Activated T-cell treated with anti-CD3 and anti-CD28 coated beads, Interleukin-2, amount 50 U/mL, for 24 hours (primary cell): Measurements from ENCODE around the gene KRTAP1-4.

Source experiments
- DNase-seq: peaks from one replicate; pipeline ENCODE4 v3.0.0-alpha.2; 2020
- H3K27ac Mint-ChIP-seq: 2 replicates; pipeline ENCODE4 v1.8.0; 2020; ENCODE audit warnings: mild to moderate bottlenecking, mixed read lengths
- H3K27me3 Mint-ChIP-seq: 2 replicates; pipeline ENCODE4 v1.8.0; 2020; ENCODE audit warnings: mixed read lengths
- H3K36me3 Mint-ChIP-seq: 2 replicates; pipeline ENCODE4 v1.8.0; 2020; ENCODE audit warnings: low read depth, mixed read lengths
- H3K4me1 Mint-ChIP-seq: 2 replicates; pipeline ENCODE4 v1.8.0; 2020; ENCODE audit warnings: low read depth, mixed read lengths
- H3K4me3 Mint-ChIP-seq: 2 replicates; pipeline ENCODE4 v1.8.0; 2020; ENCODE audit warnings: mild to moderate bottlenecking, moderate library complexity, mixed read lengths
- H3K9me3 Mint-ChIP-seq: 2 replicates; pipeline ENCODE4 v1.8.0; 2020; ENCODE audit warnings: mixed read lengths

Gene KRTAP1-4

GRCh38 chr17:41024697-41025096, 5.3 kb downstream of the KRTAP1-4 start:
- no peak for DNase-seq
- H3K4me3 Mint-ChIP-seq, result no peak overlapping the region
- H3K27ac Mint-ChIP-seq, result no peak overlapping the region

GRCh38 chr17:41020336-41020735, 9.7 kb downstream of the KRTAP1-4 start:
- H3K36me3 Mint-ChIP-seq, result no peaks in the 10 kb centered on the region
- no peaks in the 10 kb centered on the region for H3K9me3 Mint-ChIP-seq
- H3K27ac Mint-ChIP-seq, result no peak overlapping the region
- no peak for DNase-seq
- H3K27me3 Mint-ChIP-seq, result peaks cover 28% of the 10 kb centered on the region
- no peak overlapping the region for H3K4me3 Mint-ChIP-seq
- no peaks in the 10 kb centered on the region for H3K4me1 Mint-ChIP-seq

More at GRCh38 chr17:41024697-41025096, 5.3 kb downstream of the KRTAP1-4 start:
- peaks cover 49% of the 10 kb centered on the region for H3K27me3 Mint-ChIP-seq
- H3K9me3 Mint-ChIP-seq, result no peaks in the 10 kb centered on the region
- H3K36me3 Mint-ChIP-seq, result no peaks in the 10 kb centered on the region
- H3K4me1 Mint-ChIP-seq, result no peaks in the 10 kb centered on the region

DNA sequence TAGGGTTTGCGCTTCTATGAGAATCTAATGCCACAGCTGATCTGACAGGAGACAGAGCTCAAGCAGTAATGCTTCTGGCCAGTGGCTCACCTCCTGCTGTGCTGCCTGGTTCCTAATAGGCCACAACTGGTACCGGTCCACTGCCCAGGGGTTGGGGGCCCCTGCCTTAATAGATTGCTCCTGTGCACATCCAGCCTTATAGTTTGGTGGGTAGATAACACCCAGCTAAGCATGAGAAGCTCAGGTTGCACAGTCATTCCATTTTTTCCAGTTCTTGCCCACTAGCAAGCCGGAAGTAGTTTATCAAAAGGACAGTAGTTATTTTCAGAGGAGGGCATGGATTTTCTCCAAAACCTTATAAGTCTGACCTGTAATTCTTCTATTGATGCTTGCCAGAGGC, 10.6 kb downstream of the KRTAP1-4 start:
- Mint-ChIP-seq H3K4me1 (no peaks in the 10 kb centered on the region), H3K36me3 (no peaks in the 10 kb centered on the region), H3K4me3 (no peak overlapping the region), H3K27ac (no peak overlapping the region), H3K9me3 (no peaks in the 10 kb centered on the region), H3K27me3 (peaks cover 26% of the 10 kb centered on the region)
- DNase-seq, result no peak

DNA sequence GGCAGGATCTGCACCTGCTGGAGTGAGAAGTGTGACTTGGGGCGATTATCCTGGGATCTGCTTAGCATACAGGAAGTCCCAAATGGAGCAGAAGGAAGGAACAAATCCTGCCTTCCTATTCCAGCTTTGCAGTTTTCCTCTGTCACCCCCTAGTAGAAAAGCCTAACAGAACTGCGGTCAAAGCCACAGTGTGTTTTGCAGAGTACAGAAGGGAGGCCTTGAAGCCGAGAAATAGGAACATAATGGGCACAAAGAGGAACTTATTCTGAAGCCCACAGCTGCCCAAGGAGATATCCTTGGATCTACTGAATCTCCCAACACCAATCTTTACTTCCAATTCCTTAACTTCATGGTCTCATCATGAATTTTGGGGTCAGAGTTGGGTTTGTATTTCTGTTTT, 11.5 kb downstream of the KRTAP1-4 start:
- no peak for DNase-seq
- Mint-ChIP-seq H3K4me3 (no peak overlapping the region), H3K9me3 (no peaks in the 10 kb centered on the region), H3K27ac (no peak overlapping the region), H3K36me3 (no peaks in the 10 kb centered on the region), H3K27me3 (peaks cover 26% of the 10 kb centered on the region), H3K4me1 (no peaks in the 10 kb centered on the region)

DNA sequence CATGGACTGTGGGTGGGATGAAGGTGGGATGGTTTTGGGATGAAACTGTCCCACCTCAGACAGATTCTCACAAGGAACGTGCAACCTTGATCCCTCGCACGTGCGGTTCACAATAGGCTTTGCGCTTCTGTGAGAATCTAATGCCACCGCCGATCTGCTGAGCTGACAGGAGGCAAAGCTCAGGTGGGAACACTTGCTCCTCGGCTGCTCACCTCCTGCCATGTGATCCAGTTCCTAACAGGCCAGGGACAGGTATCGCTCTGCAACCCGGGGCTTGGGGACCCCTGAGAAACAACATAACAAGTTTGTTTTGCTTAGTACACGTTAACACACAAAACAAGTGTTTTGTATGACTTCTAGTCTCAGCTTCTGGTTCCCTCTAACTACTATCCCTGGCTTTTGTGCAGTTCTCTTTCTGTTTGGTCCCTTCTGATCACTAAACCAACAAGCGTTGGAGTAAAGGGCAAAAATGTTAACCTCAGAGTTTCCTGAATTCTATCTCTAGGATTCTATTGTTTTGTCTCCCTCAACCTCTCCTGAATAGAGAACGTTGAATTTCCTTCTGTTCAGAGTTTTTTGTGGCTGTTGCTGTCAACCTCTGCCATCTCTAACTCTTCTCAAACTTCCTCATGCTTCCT, 13.3 kb downstream of the KRTAP1-4 start:
- no peaks in the 10 kb centered on the region for H3K4me1 Mint-ChIP-seq
- no peaks in the 10 kb centered on the region for H3K9me3 Mint-ChIP-seq
- DNase-seq, result no peak
- no peak overlapping the region for H3K27ac Mint-ChIP-seq
- H3K36me3 Mint-ChIP-seq, result no peaks in the 10 kb centered on the region
- no peak overlapping the region for H3K4me3 Mint-ChIP-seq
- peaks cover 13% of the 10 kb centered on the region for H3K27me3 Mint-ChIP-seq

DNA sequence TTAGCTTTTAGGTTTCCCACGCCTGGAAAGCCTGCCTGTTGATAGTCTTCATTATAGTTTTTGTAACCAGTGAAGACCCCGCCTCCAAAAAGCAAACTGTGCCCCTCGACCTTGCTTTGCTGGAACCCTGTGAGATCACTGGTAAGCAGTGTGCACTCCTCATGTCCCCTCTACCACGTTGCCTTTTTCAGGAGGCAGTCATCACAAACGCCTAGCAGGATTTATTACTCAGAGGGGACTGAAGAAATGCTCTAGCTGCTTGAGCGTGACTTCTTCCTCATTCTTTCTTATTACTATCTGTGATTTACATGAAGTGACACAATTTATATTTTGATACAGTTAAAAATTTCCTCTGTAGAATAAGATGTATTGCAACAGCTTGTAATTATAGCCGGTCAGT, 14.5 kb downstream of the KRTAP1-4 start:
- H3K9me3 Mint-ChIP-seq, result no peaks in the 10 kb centered on the region

GRCh38 chr17:41013606-41014005, 16.4 kb downstream of the KRTAP1-4 start:
- H3K27ac Mint-ChIP-seq, result no peak overlapping the region
- H3K4me1 Mint-ChIP-seq, result no peaks in the 10 kb centered on the region
- H3K36me3 Mint-ChIP-seq, result no peaks in the 10 kb centered on the region
- peaks cover 6% of the 10 kb centered on the region for H3K27me3 Mint-ChIP-seq
- H3K4me3 Mint-ChIP-seq, result no peak overlapping the region
- no peaks in the 10 kb centered on the region for H3K9me3 Mint-ChIP-seq
- DNase-seq, result no peak

More for the DNA sequence above, 14.5 kb downstream of the KRTAP1-4 start:
- Mint-ChIP-seq H3K4me3 (no peak overlapping the region), H3K36me3 (no peaks in the 10 kb centered on the region), H3K4me1 (no peaks in the 10 kb centered on the region), H3K27me3 (peaks cover 6% of the 10 kb centered on the region), H3K27ac (no peak overlapping the region)
- no peak for DNase-seq

DNA sequence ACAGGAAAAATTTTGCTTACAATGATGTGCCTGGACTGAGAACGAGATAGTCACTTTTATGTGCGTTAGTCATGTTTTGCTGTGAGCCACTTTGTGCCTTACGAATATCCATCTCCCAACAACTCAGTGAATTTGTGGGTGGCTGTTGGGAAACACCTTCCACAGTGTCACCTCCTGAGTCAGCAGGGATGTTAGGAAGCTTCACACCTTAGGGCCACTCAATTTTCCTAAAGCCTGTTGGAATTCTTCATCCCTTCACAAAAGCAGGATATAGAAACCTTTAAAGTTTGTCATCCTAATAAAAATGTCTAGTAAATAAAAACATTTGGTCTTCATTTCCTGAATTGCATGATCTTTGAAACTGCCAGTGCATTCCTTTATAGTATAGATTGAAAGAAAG, 16.8 kb downstream of the KRTAP1-4 start:
- Mint-ChIP-seq H3K4me3 (no peak overlapping the region), H3K9me3 (no peaks in the 10 kb centered on the region), H3K27ac (no peak overlapping the region), H3K27me3 (peaks cover 6% of the 10 kb centered on the region), H3K36me3 (no peaks in the 10 kb centered on the region), H3K4me1 (no peaks in the 10 kb centered on the region)
- DNase-seq, result no peak

GRCh38 chr17:41012326-41013120, 17.5 kb downstream of the KRTAP1-4 start:
- Mint-ChIP-seq H3K9me3 (no peaks in the 10 kb centered on the region), H3K36me3 (no peaks in the 10 kb centered on the region), H3K4me1 (no peaks in the 10 kb centered on the region), H3K27ac (no peak overlapping the region), H3K4me3 (no peak overlapping the region), H3K27me3 (peaks cover 3% of the 10 kb centered on the region)
- no peak for DNase-seq

DNA sequence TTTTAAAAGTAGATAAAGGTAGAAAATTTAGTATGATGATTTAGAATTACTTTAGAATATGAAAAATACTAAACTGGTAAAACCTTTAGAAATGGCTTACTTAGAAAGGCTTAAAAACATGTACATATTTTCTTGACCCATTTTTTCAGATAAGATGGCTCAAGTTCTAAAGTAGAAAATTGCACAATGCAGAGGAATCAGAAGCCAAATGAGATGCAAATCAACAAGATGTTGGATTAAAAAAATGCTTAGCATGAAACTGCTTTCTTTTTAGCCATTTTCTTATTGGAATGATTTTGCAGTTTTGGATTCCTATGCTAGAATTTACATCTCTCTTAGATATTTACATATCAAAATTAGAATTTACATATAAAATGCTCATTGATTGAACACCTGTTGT, 19.6 kb downstream of the KRTAP1-4 start:
- H3K9me3 Mint-ChIP-seq, result no peaks in the 10 kb centered on the region
- no peak overlapping the region for H3K4me3 Mint-ChIP-seq
- DNase-seq, result no peak
- no peaks in the 10 kb centered on the region for H3K36me3 Mint-ChIP-seq
- H3K27ac Mint-ChIP-seq, result no peak overlapping the region
- H3K4me1 Mint-ChIP-seq, result no peaks in the 10 kb centered on the region
- H3K27me3 Mint-ChIP-seq, result no peaks in the 10 kb centered on the region

DNA sequence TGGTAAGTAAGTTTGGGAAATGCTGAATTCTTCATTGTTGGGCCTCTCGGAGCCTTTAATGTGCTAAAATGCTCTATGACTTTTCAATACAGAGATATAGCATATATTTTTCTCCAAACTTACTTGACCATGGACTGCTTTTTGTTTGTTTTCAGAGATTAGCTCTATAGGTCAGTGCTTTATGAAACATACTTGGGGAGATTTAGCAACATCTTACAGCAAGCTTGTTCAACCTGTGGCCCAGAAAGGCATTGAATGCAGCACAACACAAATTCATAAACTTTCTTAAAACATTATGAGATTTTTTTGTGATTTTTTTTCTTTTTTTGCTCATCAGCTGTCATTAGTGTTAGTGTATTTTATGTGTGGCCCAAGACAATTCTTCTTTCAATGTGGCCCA, 20.1 kb downstream of the KRTAP1-4 start:
- H3K4me3 Mint-ChIP-seq, result no peak overlapping the region
- H3K27me3 Mint-ChIP-seq, result no peaks in the 10 kb centered on the region
- no peak for DNase-seq
- H3K9me3 Mint-ChIP-seq, result no peaks in the 10 kb centered on the region
- no peaks in the 10 kb centered on the region for H3K36me3 Mint-ChIP-seq
- no peaks in the 10 kb centered on the region for H3K4me1 Mint-ChIP-seq
- H3K27ac Mint-ChIP-seq, result no peak overlapping the region

DNA sequence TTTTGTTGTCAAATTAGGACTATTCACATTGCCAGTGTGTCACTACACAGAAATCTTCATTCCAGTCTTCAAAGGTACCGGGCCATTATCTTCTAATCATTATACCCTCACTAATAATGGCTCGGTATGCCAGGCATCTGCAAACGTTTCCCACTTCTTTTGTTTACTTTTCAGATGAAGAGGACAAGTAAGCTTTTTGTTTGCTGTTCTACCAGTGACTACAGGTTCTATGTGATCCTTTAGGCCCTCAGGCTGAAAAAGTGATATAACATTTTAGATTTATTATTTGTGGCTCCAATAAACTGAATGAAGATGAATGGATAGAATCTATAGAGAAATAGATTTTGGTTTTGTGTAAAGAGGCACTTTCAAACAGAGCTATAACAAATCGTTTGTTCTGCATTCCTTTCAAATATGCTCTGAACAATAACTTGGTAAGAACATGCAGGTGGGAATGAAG, 20.7 kb downstream of the KRTAP1-4 start:
- DNase-seq, result no peak
- no peaks in the 10 kb centered on the region for H3K36me3 Mint-ChIP-seq
- H3K4me1 Mint-ChIP-seq, result no peaks in the 10 kb centered on the region
- H3K27me3 Mint-ChIP-seq, result peaks cover 3% of the 10 kb centered on the region
- H3K9me3 Mint-ChIP-seq, result no peaks in the 10 kb centered on the region
- H3K27ac Mint-ChIP-seq, result no peak overlapping the region
- no peak overlapping the region for H3K4me3 Mint-ChIP-seq

GRCh38 chr17:41008811-41009210, 21.2 kb downstream of the KRTAP1-4 start, which contains the start of gene KRTAP3-1:
Gene KRTAP3-1, minus strand, starts transcription at chr17:41009128. Its CDS starts 54 bp downstream, at chr17:41009074.
- no peak within 1 kb of the TSS for H3K27ac Mint-ChIP-seq
- H3K27me3 Mint-ChIP-seq, result peaks cover 7% of the 10 kb centered on the region
- no peaks in the 10 kb centered on the region for H3K9me3 Mint-ChIP-seq
- no peaks in the 10 kb centered on the region for H3K4me1 Mint-ChIP-seq
- no peaks in the 10 kb centered on the region for H3K36me3 Mint-ChIP-seq
- H3K4me3 Mint-ChIP-seq, result no peak within 1 kb of the TSS
- DNase-seq, result no peak

- H3K36me3 Mint-ChIP-seq, result no peaks in the 10 kb centered on the region
- no peak overlapping the region for H3K4me3 Mint-ChIP-seq
- no peak for DNase-seq
- H3K4me1 Mint-ChIP-seq, result no peaks in the 10 kb centered on the region
- no peak overlapping the region for H3K27ac Mint-ChIP-seq
- peaks cover 35% of the 10 kb centered on the region for H3K27me3 Mint-ChIP-seq
- H3K9me3 Mint-ChIP-seq, result no peaks in the 10 kb centered on the region
These were observed 25.6 kb downstream of the KRTAP1-4 start for GRCh38 chr17:41004397-41004796.

- no peaks in the 10 kb centered on the region for H3K9me3 Mint-ChIP-seq
- H3K4me3 Mint-ChIP-seq, result no peak overlapping the region
- DNase-seq, result no peak
- no peaks in the 10 kb centered on the region for H3K36me3 Mint-ChIP-seq
- H3K27ac Mint-ChIP-seq, result no peak overlapping the region
- no peaks in the 10 kb centered on the region for H3K4me1 Mint-ChIP-seq
- peaks cover 39% of the 10 kb centered on the region for H3K27me3 Mint-ChIP-seq
These were observed 26.1 kb downstream of the KRTAP1-4 start for GRCh38 chr17:41003926-41004325.
